HCT116 (cell line): ENCODE measurements around the gene PHYH.

Source experiments
- CTCF ChIP-seq, 3 experiments: fragments of 200-600 bp in 1 of 3; sonication (generic) in 1 of 3; IDR thresholded peaks in 2 of 3; conservative IDR thresholded peaks in 1 of 3; 2 replicates each; pipeline ENCODE4 v1.5.1; 2012 to 2017; ENCODE audit warnings: low read depth in 2 of 3, low read length in 2 of 3, antibody characterized with exemption in 1 of 3, borderline replicate concordance in 1 of 3, control low read depth in 1 of 3, mild to moderate bottlenecking in 1 of 3, mixed read lengths in 1 of 3, mixed run types in 1 of 3, moderate library complexity in 1 of 3; ENCODE audit not compliant: insufficient read depth in 1 of 3
- EGR1 ChIP-seq: IDR thresholded peaks from 2 replicates; pipeline ENCODE4 v1.6.1; 2012; ENCODE audit warnings: low read depth
- EZH2 ChIP-seq: fragments of 200-600 bp; sonication (generic); IDR thresholded peaks from 2 replicates; pipeline ENCODE4 v1.6.1; 2017; ENCODE audit warnings: antibody characterized with exemption, mixed run types
- EZH2phosphoT487 ChIP-seq: fragments of 200-600 bp; IDR thresholded peaks from 2 replicates; pipeline ENCODE4 v1.6.1; 2018; ENCODE audit warnings: antibody characterized with exemption, borderline replicate concordance
- MAX ChIP-seq: IDR thresholded peaks from 2 replicates; pipeline ENCODE4 v1.6.1; 2012
- POLR2AphosphoS5 ChIP-seq: IDR thresholded peaks from 2 replicates; pipeline ENCODE4 v1.6.1; 2011; ENCODE audit warnings: mild to moderate bottlenecking, low read depth, low read length, moderate library complexity
- RAD21 ChIP-seq: IDR thresholded peaks from 2 replicates; pipeline ENCODE4 v1.6.1; 2012; ENCODE audit warnings: low read depth, mild to moderate bottlenecking
- REST ChIP-seq: IDR thresholded peaks from 2 replicates; pipeline ENCODE4 v1.6.1; 2012; ENCODE audit warnings: low read depth
- SIN3A ChIP-seq: IDR thresholded peaks from 2 replicates; pipeline ENCODE4 v1.6.1; 2012; ENCODE audit warnings: low read depth
- SP1 ChIP-seq: IDR thresholded peaks from 2 replicates; pipeline ENCODE4 v1.6.1; 2012; ENCODE audit warnings: low read depth
- SRF ChIP-seq: IDR thresholded peaks from 2 replicates; pipeline ENCODE4 v1.6.1; 2012; ENCODE audit warnings: low read depth
- ZBTB33 ChIP-seq: IDR thresholded peaks from 2 replicates; pipeline ENCODE4 v1.6.1; 2011; ENCODE audit warnings: mild to moderate bottlenecking, low read length, moderate library complexity; ENCODE audit not compliant: insufficient replicate concordance; ENCODE audit errors: extremely low read depth

- TF ChIP-seq CTCF (IDR thresholded peaks at IDR 0.05 in 2 of 3, conservative IDR thresholded peaks at IDR 0.05 in 1 of 3; ENCODE audit: borderline replicate concordance in 1 of 3, insufficient read depth in 1 of 3, low read depth in 2 of 3, low read length in 2 of 3), result no peak
- no peak for TF ChIP-seq EGR1
- no peak for TF ChIP-seq SRF
- no peak for TF ChIP-seq SP1
- TF ChIP-seq SIN3A, result no peak
- no peak for TF ChIP-seq EZH2
- TF ChIP-seq REST, result no peak
- no peak for TF ChIP-seq RAD21
- no peak for TF ChIP-seq MAX
- TF ChIP-seq EZH2phosphoT487, result no peak
- TF ChIP-seq POLR2AphosphoS5, result no peak
- no peak for TF ChIP-seq ZBTB33
Measured at GRCh38 chr10:13316635-13317311, 16.9 kb upstream of the PHYH start.
